OCI-LY3 (cell line): ENCODE data around the gene FAM149A.
A peak's percentile ranks its signal among the peaks of the same experiment; 100 is the strongest.

ENCODE experiments used
- H2AFZ ChIP-seq: fragments of 200-600, 300-600 bp; shearing (Covaris generic); 2 replicates; pipeline ENCODE4 v1.6.0; 2014; ENCODE audit warnings: antibody characterized with exemption, low read depth, low read length
- H3K27ac ChIP-seq: fragments of 200-600, 300-600 bp; sonication (generic); 2 replicates; pipeline ENCODE4 v1.5.1; 2014; ENCODE audit warnings: mild to moderate bottlenecking, low read length, moderate library complexity, mixed read lengths
- H3K27me3 ChIP-seq: fragments of 200-600, 300-600 bp; sonication (generic); 2 replicates; pipeline ENCODE4 v1.6.1; 2014; ENCODE audit warnings: low read depth, low read length, mixed read lengths
- H3K36me3 ChIP-seq: fragments of 200-600, 300-600 bp; sonication (generic); replicated peaks from 2 replicates; pipeline ENCODE3; 2014; ENCODE audit warnings: low read depth, low read length, mixed read lengths
- H3K4me1 ChIP-seq: fragments of 300-600, 200-600 bp; sonication (generic); 2 replicates; pipeline ENCODE4 v1.6.1; 2014; ENCODE audit warnings: low read length, mixed read lengths
- H3K4me2 ChIP-seq: fragments of 200-600, 300-600 bp; sonication (generic); 2 replicates; pipeline ENCODE4 v1.6.1; 2014; ENCODE audit warnings: low read length, mixed read lengths
- H3K4me3 ChIP-seq: fragments of 300-600, 200-600 bp; sonication (generic); 2 replicates; pipeline ENCODE4 v1.5.1; 2014; ENCODE audit warnings: antibody characterized with exemption, mild to moderate bottlenecking, low read length, moderate library complexity
- H3K79me2 ChIP-seq: fragments of 300-600, 200-600 bp; shearing (Covaris generic); 2 replicates; pipeline ENCODE4 v1.6.1; 2014; ENCODE audit warnings: mild to moderate bottlenecking, low read length, mixed read lengths
- H3K9ac ChIP-seq: fragments of 300-600, 200-600 bp; shearing (Covaris generic); 2 replicates; pipeline ENCODE4 v1.6.0; 2014; ENCODE audit warnings: mild to moderate bottlenecking, low read length, moderate library complexity
- H3K9me3 ChIP-seq: fragments of 200-600, 300-600 bp; shearing (Covaris generic); 2 replicates; pipeline ENCODE4 v1.6.1; 2014; ENCODE audit warnings: low read length, mixed read lengths; ENCODE audit not compliant: insufficient read depth
- H4K20me1 ChIP-seq: fragments of 200-600, 300-600 bp; sonication (generic); 2 replicates; pipeline ENCODE4 v1.6.1; 2016; ENCODE audit warnings: low read length, mixed read lengths; ENCODE audit not compliant: insufficient read depth
- EZH2phosphoT487 ChIP-seq: fragments of 200-600 bp; shearing (Covaris generic); IDR thresholded peaks from 2 replicates; pipeline ENCODE4 v1.6.1; 2018; ENCODE audit warnings: antibody characterized with exemption, mixed run types, low read depth
- TF ChIP-seq, protein P1 (sequence below): fragments of 200-600, 300-600 bp; sonication (generic); IDR thresholded peaks from 2 replicates; pipeline ENCODE4 v1.5.1; 2014; ENCODE audit warnings: antibody characterized with exemption, low read length, low read depth

Gene FAM149A

GRCh38 chr4:186148336-186148975 is 44.0 kb downstream of the FAM149A start:
- H3K27ac ChIP-seq: no peak overlapping the region
- no peak overlapping the region for H3K4me3 ChIP-seq
- no peaks in the 10 kb centered on the region for H3K9me3 ChIP-seq
- no peak overlapping the region for H3K4me2 ChIP-seq
- no peak overlapping the region for H3K9ac ChIP-seq
- peaks cover 16% of the 10 kb centered on the region for H3K4me1 ChIP-seq
- H4K20me1 ChIP-seq: no peaks in the 10 kb centered on the region
- H3K27me3 ChIP-seq: peaks cover 3% of the 10 kb centered on the region; the same call in 1 of the 2 replicates
- H2AFZ ChIP-seq: no peak overlapping the region
- no peak for TF ChIP-seq EZH2phosphoT487
- TF ChIP-seq, protein P1, sequence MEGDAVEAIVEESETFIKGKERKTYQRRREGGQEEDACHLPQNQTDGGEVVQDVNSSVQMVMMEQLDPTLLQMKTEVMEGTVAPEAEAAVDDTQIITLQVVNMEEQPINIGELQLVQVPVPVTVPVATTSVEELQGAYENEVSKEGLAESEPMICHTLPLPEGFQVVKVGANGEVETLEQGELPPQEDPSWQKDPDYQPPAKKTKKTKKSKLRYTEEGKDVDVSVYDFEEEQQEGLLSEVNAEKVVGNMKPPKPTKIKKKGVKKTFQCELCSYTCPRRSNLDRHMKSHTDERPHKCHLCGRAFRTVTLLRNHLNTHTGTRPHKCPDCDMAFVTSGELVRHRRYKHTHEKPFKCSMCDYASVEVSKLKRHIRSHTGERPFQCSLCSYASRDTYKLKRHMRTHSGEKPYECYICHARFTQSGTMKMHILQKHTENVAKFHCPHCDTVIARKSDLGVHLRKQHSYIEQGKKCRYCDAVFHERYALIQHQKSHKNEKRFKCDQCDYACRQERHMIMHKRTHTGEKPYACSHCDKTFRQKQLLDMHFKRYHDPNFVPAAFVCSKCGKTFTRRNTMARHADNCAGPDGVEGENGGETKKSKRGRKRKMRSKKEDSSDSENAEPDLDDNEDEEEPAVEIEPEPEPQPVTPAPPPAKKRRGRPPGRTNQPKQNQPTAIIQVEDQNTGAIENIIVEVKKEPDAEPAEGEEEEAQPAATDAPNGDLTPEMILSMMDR: no peak
- no peaks in the 10 kb centered on the region for H3K36me3 ChIP-seq
- H3K79me2 ChIP-seq: no peaks in the 10 kb centered on the region

GRCh38 chr4:186149872-186150271 is 45.4 kb downstream of the FAM149A start:
- no peak overlapping the region for H3K9ac ChIP-seq
- H3K4me1 ChIP-seq: peaks cover 16% of the 10 kb centered on the region
- no peak overlapping the region for H3K27ac ChIP-seq
- no peak overlapping the region for H3K4me2 ChIP-seq
- H3K27me3 ChIP-seq: peaks cover 3% of the 10 kb centered on the region; the same call in 1 of the 2 replicates
- no peaks in the 10 kb centered on the region for H3K36me3 ChIP-seq
- no peak overlapping the region for H2AFZ ChIP-seq
- no peak overlapping the region for H3K4me3 ChIP-seq
- H3K79me2 ChIP-seq: no peaks in the 10 kb centered on the region
- no peaks in the 10 kb centered on the region for H4K20me1 ChIP-seq
- TF ChIP-seq, protein P1: no peak
- no peak for TF ChIP-seq EZH2phosphoT487
- no peaks in the 10 kb centered on the region for H3K9me3 ChIP-seq

GRCh38 chr4:186150926-186151325 is 46.4 kb downstream of the FAM149A start:
- Histone ChIP-seq H3K79me2 (no peaks in the 10 kb centered on the region), H3K9me3 (no peaks in the 10 kb centered on the region), H3K9ac (no peak overlapping the region), H3K4me2 (peak overlapping the region; percentile 41), H4K20me1 (no peaks in the 10 kb centered on the region), H2AFZ (no peak overlapping the region), H3K27me3 (no peaks in the 10 kb centered on the region), H3K4me1 (peaks cover 9% of the 10 kb centered on the region), H3K4me3 (no peak overlapping the region), H3K36me3 (no peaks in the 10 kb centered on the region), H3K27ac (no peak overlapping the region)
- TF ChIP-seq, protein P1: no peak

DNA sequence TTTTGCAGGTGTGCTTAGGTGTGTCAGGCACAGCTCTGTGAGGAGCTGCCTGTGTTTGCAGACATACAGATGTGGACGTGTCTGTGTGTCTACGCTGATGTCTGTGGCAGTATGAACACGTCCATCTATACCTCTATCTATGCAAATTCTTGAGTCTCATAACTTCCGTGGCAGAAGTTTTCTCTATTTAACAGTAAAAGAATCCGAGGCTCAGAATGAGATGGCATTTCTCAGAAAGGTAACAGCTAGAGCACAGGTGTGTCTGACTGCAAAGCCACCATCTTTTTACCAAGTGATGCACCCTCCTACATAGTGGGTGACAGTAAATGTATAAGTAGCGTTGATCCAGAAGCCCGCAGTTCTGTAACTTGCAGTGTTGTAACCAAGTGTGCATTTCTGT is 47.0 kb downstream of the FAM149A start:
- Histone ChIP-seq H3K4me2 (peak overlapping the region; percentile 41), H3K9ac (no peak overlapping the region), H3K4me1 (peaks cover 4% of the 10 kb centered on the region)

More for the DNA sequence above, 47.0 kb downstream of the FAM149A start:
- no peak for TF ChIP-seq EZH2phosphoT487
- TF ChIP-seq, protein P1: no peak
- no peaks in the 10 kb centered on the region for H3K36me3 ChIP-seq
- H3K4me3 ChIP-seq: peak overlapping the region; percentile 37; the same call in 1 of the 2 replicates
- no peaks in the 10 kb centered on the region for H3K79me2 ChIP-seq
- no peak overlapping the region for H2AFZ ChIP-seq
- H3K27ac ChIP-seq: no peak overlapping the region
- no peaks in the 10 kb centered on the region for H3K27me3 ChIP-seq
- no peaks in the 10 kb centered on the region for H4K20me1 ChIP-seq
- no peaks in the 10 kb centered on the region for H3K9me3 ChIP-seq
